NCI-H2227 (cell line): ENCODE measurements around the gene RNF208.
A peak's percentile ranks its signal among the peaks of the same experiment; 100 is the strongest.

Source experiments
- DNase-seq: peaks from one replicate; lab custom pipeline; 2025; ENCODE audit not compliant: unreplicated experiment; lab: John Stamatoyannopoulos, UW

RNF208 gene

DNA sequence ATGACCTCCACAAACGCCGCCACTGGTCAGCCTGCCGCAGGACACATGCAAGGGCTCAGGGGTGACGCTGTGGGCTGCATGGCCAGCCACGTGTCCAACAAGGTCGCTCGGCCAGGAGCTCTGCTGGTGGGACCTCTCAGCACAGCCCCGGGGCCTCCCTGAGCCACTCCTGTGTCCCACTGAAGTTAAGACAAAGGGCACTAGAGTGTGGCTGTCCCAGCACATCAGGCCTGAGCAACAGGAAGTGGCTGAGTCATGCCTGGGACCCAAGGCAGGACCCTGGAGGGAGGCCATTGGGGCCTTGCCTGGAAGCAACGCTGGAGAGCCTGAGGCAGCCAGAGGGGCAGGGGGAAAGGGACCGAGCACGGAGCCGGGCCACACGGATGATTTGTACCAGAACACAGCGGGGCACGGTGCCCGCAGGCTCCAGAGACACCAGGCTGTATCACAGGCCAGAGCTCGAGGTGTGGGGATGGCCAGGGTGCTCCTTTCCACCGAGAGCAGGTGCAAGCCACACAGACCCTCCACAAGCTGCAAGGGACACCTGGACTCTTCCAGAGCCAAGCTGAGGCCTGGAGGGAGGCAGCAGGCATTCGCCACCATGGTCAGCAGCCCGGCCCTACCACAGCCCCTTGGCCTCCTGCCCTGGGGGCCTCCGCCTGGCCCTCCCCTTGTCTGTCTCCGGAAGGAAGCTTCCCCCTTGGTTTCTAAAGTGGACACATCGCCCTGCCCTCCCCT lies 43.7 kb downstream of the RNF208 start:
- DNase-seq = no peak

- DNase-seq = peak; percentile 30
Measured at GRCh38 chr9:137176302-137177182, 45.5 kb downstream of the RNF208 start.

DNA sequence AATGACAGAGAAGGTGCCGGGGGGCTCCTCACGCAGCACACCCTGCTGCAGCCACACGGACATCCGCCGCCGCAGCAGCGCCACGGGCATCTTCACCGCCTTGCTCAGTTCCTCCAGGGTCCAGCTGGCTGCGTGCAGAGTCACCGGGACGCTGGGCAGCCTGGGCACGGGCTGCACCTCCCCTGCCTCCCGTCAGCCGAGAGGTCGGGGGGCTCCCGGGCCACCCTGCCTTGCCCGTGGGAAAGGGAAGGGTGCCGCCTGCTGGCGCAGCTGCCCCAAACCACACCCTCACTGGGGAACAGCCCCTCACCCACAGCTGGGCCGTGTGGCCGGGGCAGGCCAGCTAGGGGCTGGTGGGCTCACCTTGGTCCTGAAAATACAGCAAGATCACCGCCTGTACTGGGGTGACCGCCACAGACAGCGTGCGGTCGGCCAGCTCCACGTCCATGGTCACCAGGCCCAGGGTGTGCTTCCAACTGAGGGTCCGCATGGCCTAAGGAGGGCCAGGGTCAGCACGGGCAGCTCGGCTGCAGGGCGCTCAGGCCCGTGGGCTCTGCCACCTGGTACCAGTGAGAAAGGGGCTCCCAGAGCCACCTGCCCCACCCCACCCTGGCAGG lies 46.6 kb downstream of the RNF208 start:
- DNase-seq = no peak

DNA sequence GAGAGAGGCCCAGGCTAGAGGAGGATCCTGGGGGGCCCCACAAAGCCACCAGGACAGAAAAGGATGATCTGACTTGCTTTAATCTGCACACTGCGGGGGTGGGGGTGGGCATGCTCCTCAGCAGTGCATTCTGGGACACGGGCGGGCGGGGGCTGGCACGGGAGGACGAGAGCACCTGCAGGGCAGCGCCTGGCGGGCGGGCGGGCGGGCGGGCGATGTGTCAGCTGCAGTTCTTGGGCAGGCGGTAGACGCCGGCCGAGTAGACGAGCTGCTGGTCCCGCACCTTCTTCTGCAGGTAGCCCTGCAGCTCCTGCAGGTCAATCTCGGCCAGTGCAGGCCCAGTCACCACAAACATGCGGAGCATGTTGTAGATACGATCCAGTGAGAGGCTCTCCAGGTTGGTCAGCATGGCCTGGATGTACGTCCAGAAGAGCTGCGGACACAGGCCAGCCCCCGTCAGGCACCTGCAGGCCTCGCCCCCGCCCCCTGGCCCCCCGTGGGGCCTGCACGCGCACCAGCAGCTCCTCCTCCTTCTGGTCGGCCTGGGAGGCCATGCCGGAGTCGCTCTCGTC lies 47.2 kb downstream of the RNF208 start:
- DNase-seq = no peak

- no peak for DNase-seq
Measured at GRCh38 chr9:137173796-137174664, 48.0 kb downstream of the RNF208 start.

DNA sequence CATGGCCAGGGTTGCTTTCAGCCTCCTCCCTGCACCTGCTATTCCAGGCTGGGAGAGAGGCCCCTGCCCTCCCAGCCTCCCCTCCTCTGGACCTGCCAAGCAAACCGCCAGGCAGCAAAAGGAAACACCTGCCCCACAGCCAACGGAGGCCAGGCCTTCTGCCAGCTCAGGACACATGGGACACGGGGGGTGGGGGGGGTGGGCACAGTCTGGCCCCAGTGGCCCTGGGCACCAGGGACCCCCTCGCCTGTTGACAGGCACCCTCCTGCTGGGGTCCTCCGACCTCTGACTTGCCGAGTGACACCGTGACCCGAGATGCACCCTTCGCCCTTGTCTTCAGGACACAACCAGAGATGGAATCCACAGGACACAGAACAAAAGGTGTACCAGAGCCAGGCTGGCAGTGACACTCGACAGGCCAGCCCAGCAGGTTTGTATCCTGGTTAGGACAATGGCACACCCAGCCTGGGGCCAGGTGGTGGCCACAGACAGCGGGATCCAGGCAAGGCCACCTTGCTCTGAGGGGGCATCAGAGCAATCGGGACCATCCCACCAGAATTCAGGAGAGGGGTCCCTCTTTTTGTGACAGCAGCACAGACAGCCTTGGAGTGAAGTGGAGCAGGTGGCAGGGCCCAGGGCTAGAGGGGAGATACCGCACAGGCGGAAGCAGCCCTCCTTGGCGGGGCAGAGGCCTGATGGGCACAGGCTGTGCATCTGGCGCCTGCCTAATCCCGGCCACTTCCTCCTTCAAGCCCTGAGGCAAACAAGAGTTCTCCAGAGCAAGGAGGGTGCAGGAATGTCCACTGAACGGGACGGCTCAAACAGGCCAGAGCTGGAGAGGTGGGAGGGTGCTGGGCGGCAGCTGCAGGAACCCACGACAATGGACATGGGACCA lies 48.9 kb downstream of the RNF208 start:
- DNase-seq = no peak

DNA sequence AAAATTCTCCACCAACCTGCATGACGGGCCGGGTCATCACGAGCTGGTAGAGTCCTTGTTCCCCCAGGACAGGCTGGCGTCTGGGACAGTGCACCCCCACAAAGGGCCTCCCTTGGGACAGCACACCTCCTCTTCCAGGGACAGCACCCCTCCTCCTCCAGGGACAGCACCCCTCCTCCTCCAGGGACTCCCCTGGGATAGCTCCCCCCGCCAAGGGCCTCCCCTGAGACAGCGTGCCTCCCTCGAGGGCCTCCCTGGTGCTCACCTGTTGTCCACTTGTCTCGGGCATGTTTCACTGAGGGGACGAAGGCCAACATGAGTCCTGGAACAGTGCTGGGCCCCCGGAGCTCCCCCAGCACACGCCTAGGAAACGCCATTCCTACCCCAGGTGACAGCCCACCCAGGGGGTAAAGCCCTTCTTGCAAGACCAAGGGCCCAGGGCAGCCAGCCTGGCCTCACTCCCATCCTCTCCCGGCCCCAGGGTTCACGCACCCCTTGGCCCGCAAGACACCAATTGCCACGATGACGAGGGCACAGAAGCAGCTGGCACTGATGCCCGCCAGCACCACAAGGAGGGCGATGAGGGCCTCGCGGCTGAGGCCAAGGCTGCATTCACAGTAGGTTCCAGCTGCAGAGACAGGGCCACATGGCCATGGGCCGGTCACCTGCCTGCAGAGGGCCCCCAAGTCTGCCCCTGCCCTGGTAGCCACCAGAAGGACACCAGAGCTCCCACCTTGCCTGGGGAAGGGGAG lies 50.7 kb downstream of the RNF208 start:
- DNase-seq = no peak

DNA sequence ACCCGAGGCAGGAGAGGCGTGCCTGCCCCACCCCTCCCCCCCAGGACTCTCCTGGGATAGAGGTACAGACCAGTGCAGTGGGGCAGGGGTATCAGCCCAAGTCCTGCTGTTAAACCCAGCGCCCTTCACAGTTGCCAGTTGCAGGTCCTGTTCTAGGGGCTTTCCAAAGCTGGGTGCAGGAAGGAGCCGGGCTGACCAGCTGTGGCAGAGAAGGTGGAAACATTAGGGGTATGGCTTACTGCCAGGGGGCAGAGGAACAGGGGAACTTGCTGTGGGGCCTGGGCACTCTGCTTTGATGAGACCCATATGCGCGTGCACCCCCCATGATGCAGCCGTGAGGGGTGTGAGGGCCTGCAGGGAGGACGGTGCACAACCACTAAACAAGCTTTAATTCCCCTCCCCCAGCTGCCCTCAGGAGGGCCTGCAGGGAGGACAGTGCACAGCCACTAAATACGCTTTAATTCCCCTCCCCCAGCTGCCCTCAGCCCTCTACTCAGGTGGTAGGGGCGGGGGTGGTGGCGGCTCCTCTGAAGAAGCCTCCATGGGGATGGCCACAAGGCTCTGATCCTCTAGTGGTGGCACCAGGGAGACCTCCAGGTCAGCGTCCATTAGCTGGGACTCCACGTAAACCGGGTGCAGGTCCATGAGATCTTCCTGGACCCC lies 51.4 kb downstream of the RNF208 start:
- DNase-seq = no peak
